NB4 (cell line): Measurements from ENCODE around the gene GIMAP7.

Experiments used
- MYC ChIP-seq: IDR thresholded peaks from 2 replicates; pipeline ENCODE4 v1.6.1; 2011; ENCODE audit warnings: low read depth, low read length
- POLR2A ChIP-seq: IDR thresholded peaks from 2 replicates; pipeline ENCODE4 v1.6.1; 2011; ENCODE audit warnings: mild to moderate bottlenecking; ENCODE audit not compliant: insufficient read length; ENCODE audit errors: extremely low read depth
- TF ChIP-seq, protein P1 (sequence below): IDR thresholded peaks from one replicate; pipeline ENCODE4 v1.5.1; 2012; ENCODE audit warnings: low read depth, low read length
- TF ChIP-seq, protein P2 (sequence below): IDR thresholded peaks from 2 replicates; pipeline ENCODE4 v1.6.1; 2011; ENCODE audit warnings: low read depth, low read length

DNA sequence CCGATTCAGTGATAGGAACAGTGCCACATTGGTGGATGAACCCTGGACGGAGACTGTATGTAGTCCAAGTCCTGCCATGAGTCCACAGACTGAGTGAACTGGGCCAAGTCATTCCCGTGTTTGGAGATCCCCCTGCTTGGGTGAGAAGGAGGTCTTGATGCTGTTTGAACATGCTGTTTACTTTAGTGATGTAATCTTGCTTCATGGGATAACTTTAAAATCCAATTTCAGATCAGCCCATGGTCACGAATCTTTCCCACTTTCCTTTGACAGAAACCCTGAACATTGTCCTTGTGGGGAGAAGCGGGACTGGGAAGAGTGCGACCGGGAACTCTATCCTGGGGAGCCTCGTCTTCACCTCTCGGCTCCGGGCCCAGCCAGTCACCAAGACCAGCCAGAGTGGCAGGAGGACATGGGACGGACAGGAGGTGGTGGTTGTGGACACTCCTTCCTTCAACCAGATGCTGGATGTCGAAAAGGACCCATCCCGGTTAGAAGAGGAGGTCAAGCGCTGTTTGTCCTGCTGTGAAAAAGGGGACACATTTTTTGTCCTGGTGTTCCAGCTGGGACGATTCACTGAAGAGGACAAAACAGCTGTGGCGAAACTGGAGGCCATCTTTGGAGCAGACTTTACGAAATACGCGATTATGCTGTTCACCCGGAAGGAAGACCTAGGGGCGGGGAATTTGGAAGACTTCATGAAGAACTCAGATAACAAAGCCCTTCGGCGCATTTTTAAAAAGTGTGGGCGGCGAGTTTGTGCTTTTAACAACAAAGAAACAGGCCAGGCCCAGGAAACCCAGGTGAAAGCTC, 37.6 kb upstream of the GIMAP7 start:
- TF ChIP-seq, protein P1, sequence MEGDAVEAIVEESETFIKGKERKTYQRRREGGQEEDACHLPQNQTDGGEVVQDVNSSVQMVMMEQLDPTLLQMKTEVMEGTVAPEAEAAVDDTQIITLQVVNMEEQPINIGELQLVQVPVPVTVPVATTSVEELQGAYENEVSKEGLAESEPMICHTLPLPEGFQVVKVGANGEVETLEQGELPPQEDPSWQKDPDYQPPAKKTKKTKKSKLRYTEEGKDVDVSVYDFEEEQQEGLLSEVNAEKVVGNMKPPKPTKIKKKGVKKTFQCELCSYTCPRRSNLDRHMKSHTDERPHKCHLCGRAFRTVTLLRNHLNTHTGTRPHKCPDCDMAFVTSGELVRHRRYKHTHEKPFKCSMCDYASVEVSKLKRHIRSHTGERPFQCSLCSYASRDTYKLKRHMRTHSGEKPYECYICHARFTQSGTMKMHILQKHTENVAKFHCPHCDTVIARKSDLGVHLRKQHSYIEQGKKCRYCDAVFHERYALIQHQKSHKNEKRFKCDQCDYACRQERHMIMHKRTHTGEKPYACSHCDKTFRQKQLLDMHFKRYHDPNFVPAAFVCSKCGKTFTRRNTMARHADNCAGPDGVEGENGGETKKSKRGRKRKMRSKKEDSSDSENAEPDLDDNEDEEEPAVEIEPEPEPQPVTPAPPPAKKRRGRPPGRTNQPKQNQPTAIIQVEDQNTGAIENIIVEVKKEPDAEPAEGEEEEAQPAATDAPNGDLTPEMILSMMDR: no peak
- TF ChIP-seq POLR2A (no peak), MYC (no peak)
- TF ChIP-seq, protein P2, sequence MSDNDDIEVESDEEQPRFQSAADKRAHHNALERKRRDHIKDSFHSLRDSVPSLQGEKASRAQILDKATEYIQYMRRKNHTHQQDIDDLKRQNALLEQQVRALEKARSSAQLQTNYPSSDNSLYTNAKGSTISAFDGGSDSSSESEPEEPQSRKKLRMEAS: no peak
